Measurements from ENCODE around the gene PLSCR2. TPM values are rescaled to one million over a fixed set of nuclear protein-coding genes. Genes with fewer than 3 reads are reported as not detected.
"Not testable (repeated sequence)": the region's sequence is repeated elsewhere in the genome, so short reads cannot be mapped to it uniquely, and the experiment has no call there.

The PLSCR2 gene
- total RNA-seq, 2 donors from 2014 or later, result not detected

DNA sequence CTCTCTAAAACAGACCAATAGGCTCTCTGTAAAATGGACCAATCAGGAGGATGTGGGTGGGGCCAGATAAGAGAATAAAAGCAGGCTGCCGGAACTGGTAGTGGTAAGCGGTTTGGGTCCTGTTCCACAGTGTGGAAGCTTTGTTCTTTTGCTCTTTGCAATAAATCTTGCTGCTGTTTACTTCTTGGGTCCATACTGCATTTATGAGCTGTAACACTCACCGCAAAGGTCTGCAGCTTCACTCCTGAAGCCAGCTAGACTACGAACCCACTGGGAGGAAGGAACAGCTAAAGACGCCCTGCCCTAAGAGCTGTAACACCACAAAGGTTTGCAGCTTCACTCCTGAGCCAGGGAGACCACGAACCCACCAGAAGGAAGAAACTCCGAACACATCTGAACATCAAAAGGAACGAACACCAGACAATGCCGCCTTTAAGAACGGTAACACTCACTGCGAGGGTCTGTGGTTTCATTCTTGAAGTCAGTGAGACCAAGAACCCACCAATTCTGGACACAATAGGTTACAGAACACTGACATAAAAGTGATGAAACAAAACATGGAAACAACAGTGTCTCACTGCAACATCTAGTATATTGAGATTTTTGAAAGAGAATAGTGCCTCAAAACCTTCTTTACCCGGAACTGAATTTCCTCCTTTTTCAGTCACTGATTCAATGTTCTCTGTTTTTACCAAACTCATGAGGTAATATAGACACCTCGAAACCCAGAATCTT, 28.8 kb upstream of the PLSCR2 start:
- H3K4me3 Mint-ChIP-seq, result peak overlapping the region; percentile 68

DNA sequence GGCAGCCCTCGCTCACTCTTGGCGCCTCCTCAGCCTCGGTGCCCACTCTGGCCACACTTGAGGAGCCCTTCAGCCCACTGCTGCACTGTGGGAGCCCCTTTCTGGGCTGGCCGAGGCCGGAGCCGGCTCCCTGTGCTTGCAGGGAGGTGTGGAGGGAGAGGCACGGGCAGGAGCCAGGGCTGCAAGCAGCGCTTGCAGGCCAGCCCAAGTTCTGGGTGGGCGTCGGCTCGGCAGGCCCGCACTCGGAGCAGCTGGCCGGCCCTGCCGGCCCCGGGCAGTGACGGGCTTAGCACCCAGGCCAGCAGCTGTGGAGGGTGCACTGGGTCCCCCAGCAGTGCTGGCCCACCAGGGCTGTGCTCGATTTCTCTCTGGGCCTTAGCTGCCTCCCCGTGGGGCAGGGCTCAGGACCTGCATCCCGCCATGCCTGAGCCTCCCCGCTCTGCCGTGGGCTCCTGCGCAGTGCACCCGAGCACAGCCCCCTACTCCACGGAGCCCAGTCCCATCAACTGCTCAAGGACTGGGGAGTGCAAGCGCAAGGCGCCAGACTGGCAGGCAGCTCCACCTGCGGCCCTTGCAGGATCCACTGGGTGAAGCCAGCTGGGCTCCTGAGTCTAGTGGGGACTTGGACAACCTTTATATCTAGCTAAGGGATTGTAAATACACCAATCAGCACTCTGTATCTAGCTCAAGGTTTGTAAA, 27.9 kb upstream of the PLSCR2 start:
- not testable (repeated sequence) for ATAC-seq; DNase-seq (ENCODE audit: low spot score); H3K9me3 Mint-ChIP-seq; H3K36me3 Mint-ChIP-seq; H3K27ac Mint-ChIP-seq
- peaks cover 4 to 14% of the 10 kb centered on the region in 2 donors for H3K27me3 Mint-ChIP-seq
- H3K4me1 Mint-ChIP-seq (ENCODE audit: low read depth in 2 of 2), result peaks cover 8 to 11% of the 10 kb centered on the region in 2 donors
- H3K4me3 Mint-ChIP-seq, result peak overlapping the region; percentile 68

More for the DNA sequence above, 28.8 kb upstream of the PLSCR2 start:
- Mint-ChIP-seq H3K27ac (no peak overlapping the region), H3K36me3 (no peaks in the 10 kb centered on the region), H3K9me3 (peaks cover 2% of the 10 kb centered on the region), H3K4me1 (ENCODE audit: low read depth in 2 of 2) (peaks cover 8 to 11% of the 10 kb centered on the region in 2 donors), H3K27me3 (peaks cover 2 to 7% of the 10 kb centered on the region in 2 donors)
- DNase-seq (ENCODE audit: low spot score) (no peak), ATAC-seq (peak in 1 of 2 donors; percentile 27)

- no peak for ATAC-seq
- no peak overlapping the region for H3K4me3 Mint-ChIP-seq
- H3K27me3 Mint-ChIP-seq, result peaks cover 8 to 19% of the 10 kb centered on the region in 2 donors
- peaks cover 8 to 11% of the 10 kb centered on the region in 2 donors for H3K4me1 Mint-ChIP-seq (ENCODE audit: low read depth in 2 of 2)
- no peak overlapping the region for H3K27ac Mint-ChIP-seq
- no peak for DNase-seq (ENCODE audit: low spot score)
- H3K36me3 Mint-ChIP-seq, result peaks cover 8% of the 10 kb centered on the region
- H3K9me3 Mint-ChIP-seq, result peaks cover 6% of the 10 kb centered on the region
Observed at GRCh38 chr3:146496726-146497125, 27.4 kb upstream of the PLSCR2 start.

GRCh38 chr3:146496251-146496650, 26.9 kb upstream of the PLSCR2 start:
- no peak for DNase-seq (ENCODE audit: low spot score)
- H3K4me3 Mint-ChIP-seq, result no peak overlapping the region
- H3K27ac Mint-ChIP-seq, result no peak overlapping the region
- H3K9me3 Mint-ChIP-seq, result peaks cover 6% of the 10 kb centered on the region
- H3K36me3 Mint-ChIP-seq, result peaks cover 13% of the 10 kb centered on the region
- H3K4me1 Mint-ChIP-seq (ENCODE audit: low read depth in 2 of 2), result peaks cover 8 to 11% of the 10 kb centered on the region in 2 donors
- peaks cover 8 to 20% of the 10 kb centered on the region in 2 donors for H3K27me3 Mint-ChIP-seq
- no peak for ATAC-seq

GRCh38 chr3:146493761-146494160, 24.4 kb upstream of the PLSCR2 start:
- Mint-ChIP-seq H3K4me1 (ENCODE audit: low read depth in 2 of 2) (peaks cover 8 to 11% of the 10 kb centered on the region in 2 donors), H3K27me3 (peaks cover 13 to 20% of the 10 kb centered on the region in 2 donors)

DNA sequence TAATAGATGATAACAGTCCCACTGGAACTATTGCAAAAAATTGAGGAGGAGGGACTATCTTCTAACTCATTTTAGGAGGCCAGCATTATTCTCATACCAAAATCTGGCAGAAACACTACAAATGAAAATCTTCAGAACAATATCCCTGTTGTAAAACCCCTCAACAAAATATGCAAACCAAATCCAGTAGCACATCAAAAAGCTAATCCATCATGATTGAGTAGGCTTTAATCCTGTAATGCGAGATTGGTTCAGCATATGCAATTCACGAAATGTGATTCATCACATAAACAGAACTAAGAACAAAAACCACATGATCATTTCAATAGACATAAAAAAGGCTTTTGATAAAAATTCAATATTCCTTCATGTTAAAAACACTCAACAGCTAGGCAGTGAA, 23.9 kb upstream of the PLSCR2 start:
- ATAC-seq (no peak), DNase-seq (ENCODE audit: low spot score) (no peak)
- Mint-ChIP-seq H3K4me3 (no peak overlapping the region), H3K4me1 (ENCODE audit: low read depth in 2 of 2) (peaks cover 6 to 9% of the 10 kb centered on the region in 2 donors), H3K27ac (no peak overlapping the region), H3K27me3 (peaks cover 13 to 20% of the 10 kb centered on the region in 2 donors), H3K36me3 (peaks cover 16% of the 10 kb centered on the region), H3K9me3 (peaks cover 9% of the 10 kb centered on the region)

More at GRCh38 chr3:146493761-146494160, 24.4 kb upstream of the PLSCR2 start:
- no peak overlapping the region for H3K4me3 Mint-ChIP-seq
- DNase-seq (ENCODE audit: low spot score) (no peak), ATAC-seq (no peak)
- no peak overlapping the region for H3K27ac Mint-ChIP-seq
- peaks cover 9% of the 10 kb centered on the region for H3K9me3 Mint-ChIP-seq
- peaks cover 16% of the 10 kb centered on the region for H3K36me3 Mint-ChIP-seq

GRCh38 chr3:146491303-146491702, 21.9 kb upstream of the PLSCR2 start:
- H3K27me3 Mint-ChIP-seq, result peaks cover 18 to 33% of the 10 kb centered on the region in 2 donors
- DNase-seq (ENCODE audit: low spot score), result no peak
- H3K4me1 Mint-ChIP-seq (ENCODE audit: low read depth in 2 of 2), result no peaks in the 10 kb centered on the region
- peaks cover 22% of the 10 kb centered on the region for H3K36me3 Mint-ChIP-seq
- H3K27ac Mint-ChIP-seq, result no peak overlapping the region
- H3K9me3 Mint-ChIP-seq, result peaks cover 12% of the 10 kb centered on the region
- no peak for ATAC-seq
- H3K4me3 Mint-ChIP-seq, result no peak overlapping the region

GRCh38 chr3:146485297-146485696, 15.9 kb upstream of the PLSCR2 start:
- Mint-ChIP-seq H3K27me3 (peaks cover 21 to 45% of the 10 kb centered on the region in 2 donors), H3K4me1 (ENCODE audit: low read depth in 2 of 2) (no peaks in the 10 kb centered on the region), H3K4me3 (no peak overlapping the region), H3K27ac (no peak overlapping the region), H3K36me3 (peaks cover 29% of the 10 kb centered on the region), H3K9me3 (peaks cover 16% of the 10 kb centered on the region)
- ATAC-seq (no peak), DNase-seq (ENCODE audit: low spot score) (no peak)

DNA sequence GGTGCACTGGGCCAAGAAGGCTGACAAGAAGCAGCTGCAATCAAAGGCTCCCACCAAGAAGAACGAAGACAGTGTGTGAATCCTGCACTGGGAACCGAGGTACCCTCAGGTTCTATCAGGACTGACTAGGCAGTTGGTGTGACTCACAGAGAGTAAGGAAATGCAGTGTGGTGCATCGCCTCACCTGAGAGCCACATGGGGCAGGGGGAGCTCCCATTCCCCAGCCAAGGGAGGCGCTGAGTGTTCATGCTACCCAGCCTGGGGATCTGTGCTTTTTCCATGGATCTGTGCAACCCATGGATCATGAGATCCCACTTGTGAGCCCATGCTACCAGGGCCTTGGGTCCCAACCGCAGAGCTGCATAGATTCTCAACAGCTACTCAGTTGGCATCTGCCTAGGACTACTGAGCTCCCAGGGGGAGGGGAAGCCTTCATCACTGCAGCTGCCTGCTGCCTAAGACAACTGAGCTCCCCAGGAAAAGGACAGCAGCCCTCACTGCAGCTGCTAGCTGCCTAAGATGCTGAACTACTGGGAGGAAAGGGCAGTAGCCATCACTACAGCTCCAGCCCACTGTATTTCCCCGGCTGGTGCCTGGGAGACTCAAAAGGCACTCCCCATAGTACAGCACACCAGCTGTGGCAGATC, 6.9 kb upstream of the PLSCR2 start:
- peaks cover 8% of the 10 kb centered on the region for H3K9me3 Mint-ChIP-seq
- no peaks in the 10 kb centered on the region for H3K4me1 Mint-ChIP-seq (ENCODE audit: low read depth in 2 of 2)
- H3K27ac Mint-ChIP-seq, result no peak overlapping the region
- peaks cover 6% of the 10 kb centered on the region for H3K36me3 Mint-ChIP-seq
- H3K4me3 Mint-ChIP-seq, result no peak overlapping the region
- no peak for DNase-seq (ENCODE audit: low spot score)
- peaks cover 20 to 25% of the 10 kb centered on the region in 2 donors for H3K27me3 Mint-ChIP-seq
- no peak for ATAC-seq

- ATAC-seq, H3K36me3 Mint-ChIP-seq, H3K9me3 Mint-ChIP-seq: not testable (repeated sequence)
Observed at GRCh38 chr3:146474976-146475375, 5.6 kb upstream of the PLSCR2 start.

GRCh38 chr3:146473726-146474125, 4.4 kb upstream of the PLSCR2 start:
- DNase-seq (ENCODE audit: low spot score) (no peak), ATAC-seq (no peak)
- H3K4me3 Mint-ChIP-seq, result no peak overlapping the region
- H3K36me3 Mint-ChIP-seq, result no peaks in the 10 kb centered on the region
- no peaks in the 10 kb centered on the region for H3K9me3 Mint-ChIP-seq
- H3K4me1 Mint-ChIP-seq (ENCODE audit: low read depth in 2 of 2), result peaks cover 0 to 4% of the 10 kb centered on the region in 2 donors
- H3K27ac Mint-ChIP-seq, result no peak overlapping the region
- peaks cover 8 to 10% of the 10 kb centered on the region in 2 donors for H3K27me3 Mint-ChIP-seq

More at GRCh38 chr3:146474976-146475375, 5.6 kb upstream of the PLSCR2 start:
- H3K27ac Mint-ChIP-seq; H3K4me1 Mint-ChIP-seq (ENCODE audit: low read depth in 2 of 2); H3K4me3 Mint-ChIP-seq; DNase-seq (ENCODE audit: low spot score): not testable (repeated sequence)
- H3K27me3 Mint-ChIP-seq, result peaks cover 17 to 20% of the 10 kb centered on the region in 2 donors

GRCh38 chr3:146472611-146473010, 3.2 kb upstream of the PLSCR2 start:
- DNase-seq (ENCODE audit: low spot score) (no peak), ATAC-seq (no peak)
- Mint-ChIP-seq H3K36me3 (no peaks in the 10 kb centered on the region), H3K27me3 (peaks cover 8 to 10% of the 10 kb centered on the region in 2 donors), H3K4me1 (ENCODE audit: low read depth in 2 of 2) (peaks cover 0 to 4% of the 10 kb centered on the region in 2 donors), H3K27ac (no peak overlapping the region), H3K4me3 (no peak overlapping the region), H3K9me3 (no peaks in the 10 kb centered on the region)

DNA sequence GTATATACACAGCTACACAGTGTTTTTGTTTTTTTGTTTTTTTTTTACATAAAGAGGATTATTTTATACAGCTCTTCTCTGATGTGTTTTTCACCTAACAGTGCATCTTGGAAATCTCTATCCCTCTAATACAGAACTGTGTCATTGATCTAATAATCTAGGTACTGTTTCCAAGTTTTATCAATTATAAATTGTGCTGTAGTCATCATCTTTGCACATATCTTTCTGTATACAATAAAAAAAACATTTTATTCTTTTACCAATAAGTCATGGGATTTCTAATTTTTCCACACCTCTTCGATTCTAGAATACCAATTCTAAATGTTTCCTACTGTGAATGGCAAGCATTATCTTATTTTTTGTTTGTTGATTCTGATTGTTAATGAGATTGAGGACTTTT, 1.7 kb upstream of the PLSCR2 start:
- Mint-ChIP-seq H3K4me3 (no peak overlapping the region), H3K4me1 (ENCODE audit: low read depth in 2 of 2) (peaks cover 0 to 4% of the 10 kb centered on the region in 2 donors), H3K9me3 (no peaks in the 10 kb centered on the region), H3K27ac (no peak overlapping the region), H3K27me3 (peaks cover 8 to 10% of the 10 kb centered on the region in 2 donors), H3K36me3 (no peaks in the 10 kb centered on the region)
- ATAC-seq (no peak), DNase-seq (ENCODE audit: low spot score) (no peak)
